Keratinocyte (primary cell): ENCODE measurements around the gene GPR137. TPM values are rescaled to one million over a fixed set of nuclear protein-coding genes. Genes with fewer than 3 reads are reported as not detected.
A peak's percentile ranks its signal among the peaks of the same experiment; 100 is the strongest.

Experiments used
- DNase-seq: peaks from one replicate; pipeline ENCODE4 v3.0.0-alpha.2; 2011; ENCODE audit warnings: low read depth, missing footprints, low spot score
- FAIRE-seq: peaks from 2 replicates; lab custom pipeline; 2011; peaks lifted over from hg19 to GRCh38; lab: Jason Lieb, UNC
- H2AFZ ChIP-seq: 2 replicates; pipeline ENCODE4 v1.6.0; 2012; ENCODE audit warnings: low read length, control low read depth, inconsistent platforms; ENCODE audit not compliant: control insufficient read depth
- H3K27ac ChIP-seq: 2 replicates; pipeline ENCODE4 v1.5.1; 2011; ENCODE audit warnings: low read length; ENCODE audit not compliant: control insufficient read depth, insufficient read depth
- H3K27me3 ChIP-seq: 3 replicates; pipeline ENCODE4 v1.6.0; 2011; ENCODE audit warnings: low read length; ENCODE audit not compliant: control insufficient read depth, insufficient read depth; ENCODE audit errors: extremely low read depth
- H3K36me3 ChIP-seq, 2 experiments: 2 replicates in 1 of 2; 3 replicates in 1 of 2; pipeline ENCODE4 v1.5.1; 2011; ENCODE audit warnings: low read length in 2 of 2, mild to moderate bottlenecking in 1 of 2; ENCODE audit not compliant: control insufficient read depth in 2 of 2, insufficient read depth in 2 of 2; ENCODE audit errors: extremely low read depth in 1 of 2
- H3K4me1 ChIP-seq: 3 replicates; pipeline ENCODE4 v1.5.1; 2011; ENCODE audit warnings: low read length; ENCODE audit not compliant: control insufficient read depth, insufficient read depth; ENCODE audit errors: extremely low read depth
- H3K4me2 ChIP-seq: 3 replicates; pipeline ENCODE4 v1.6.0; 2011; ENCODE audit warnings: low read depth, low read length; ENCODE audit not compliant: control insufficient read depth, insufficient read depth; ENCODE audit errors: extremely low read depth
- H3K4me3 ChIP-seq, 3 experiments: fragments of 200-600 bp in 1 of 3; sonication (generic) in 1 of 3; 2 replicates in 2 of 3; 3 replicates in 1 of 3; pipeline ENCODE4 v1.5.1; 2011 to 2016; ENCODE audit warnings: low read length in 3 of 3, mild to moderate bottlenecking in 3 of 3, control low read depth in 2 of 3, inconsistent platforms in 1 of 3, low read depth in 1 of 3, mixed read lengths in 1 of 3, mixed run types in 1 of 3, moderate library complexity in 1 of 3; ENCODE audit not compliant: control insufficient read depth in 2 of 3, insufficient read depth in 2 of 3; ENCODE audit errors: extremely low read depth in 1 of 3
- H3K79me2 ChIP-seq: 2 replicates; pipeline ENCODE4 v1.6.0; 2012; ENCODE audit warnings: low read length; ENCODE audit not compliant: control insufficient read depth, insufficient read depth
- H3K9ac ChIP-seq: 3 replicates; pipeline ENCODE4 v1.6.0; 2011; ENCODE audit warnings: low read length; ENCODE audit not compliant: control insufficient read depth, insufficient read depth; ENCODE audit errors: extremely low read depth
- H3K9me1 ChIP-seq: 3 replicates; pipeline ENCODE4 v1.6.0; 2011; ENCODE audit warnings: low read length; ENCODE audit not compliant: control insufficient read depth, insufficient read depth; ENCODE audit errors: extremely low read depth
- H3K9me3 ChIP-seq: 2 replicates; pipeline ENCODE4 v1.5.1; 2012; ENCODE audit warnings: low read depth, low read length; ENCODE audit not compliant: control insufficient read depth
- H4K20me1 ChIP-seq: 3 replicates; pipeline ENCODE4 v1.6.0; 2011; ENCODE audit warnings: low read length; ENCODE audit not compliant: control insufficient read depth, insufficient read depth; ENCODE audit errors: extremely low read depth
- EZH2 ChIP-seq: IDR thresholded peaks from one replicate; pipeline ENCODE4 v1.6.1; 2012; ENCODE audit warnings: inconsistent platforms, mild to moderate bottlenecking, low read length, moderate library complexity
- dilution Hi-C: fragments of 300-500 bp; cut with MboI; formaldehyde crosslinking; loops from one replicate; pipeline ENCODE4 v1.7.0; 2020; ENCODE audit warnings: low sequenced_read_pairs; ENCODE audit not compliant: extremely low pct_ligation_motif_present
- polyA plus RNA-seq, 5 experiments: library from polyadenylated mRNA; depleted of rRNA in 3 of 5; stranded (reverse) in 3 of 5; stranded (forward) in 1 of 5; unstranded in 1 of 5; fragments of >200 nt; gene quantifications; 1 replicate in 1 of 5; 2 replicates in 3 of 5; 3 replicates in 1 of 5; pipeline versions ENCODE4 v1.2.1 to v1.2.3, GENCODE V29; 2011 to 2012; ENCODE audit warnings: missing spikeins in 2 of 5, low read depth in 1 of 5, low replicate concordance in 1 of 5
- TF ChIP-seq, protein P1 (sequence below), 3 experiments: IDR thresholded peaks in 1 of 3; conservative IDR thresholded peaks in 1 of 3; optimal IDR thresholded peaks in 1 of 3; 2 replicates in 2 of 3; 3 replicates in 1 of 3; pipeline versions ENCODE3 to v1.5.1; 2011; ENCODE audit warnings: low read length in 3 of 3, mild to moderate bottlenecking in 3 of 3, moderate library complexity in 2 of 3, control low read depth in 1 of 3, inconsistent platforms in 1 of 3; ENCODE audit not compliant: insufficient read depth in 2 of 3; ENCODE audit errors: extremely low read depth in 1 of 3

GPR137 gene
- polyA plus RNA-seq, 1 donor (not counting 4 experiments of a cell fraction or from before 2014, with no cell fraction given): 6.6 TPM

GRCh38 chr11:64291262-64291751, 5.7 kb downstream of the GPR137 start, which contains the start of gene KCNK4:
TSS of gene KCNK4 (plus strand) at chr11:64291302. CDS start at chr11:64293019, 1,717 bp downstream.
- Histone ChIP-seq H3K9ac (no peak within 1 kb of the TSS), H3K79me2 (no peaks in the 10 kb centered on the region), H3K27me3 (peaks cover 34% of the 10 kb centered on the region), H3K36me3 (peaks cover 0 to 4% of the 10 kb centered on the region in 2 experiments), H3K4me2 (peak within 1 kb of the TSS; percentile 48), H3K4me1 (peaks cover 6% of the 10 kb centered on the region), H3K9me1 (no peaks in the 10 kb centered on the region), H4K20me1 (no peaks in the 10 kb centered on the region), H3K9me3 (no peaks in the 10 kb centered on the region), H2AFZ (no peak within 1 kb of the TSS), H3K27ac (no peak within 1 kb of the TSS), H3K4me3 (peak within 1 kb of the TSS; percentile 8 to 34 (median 25))
- no peak for DNase-seq
- peak; percentile 58 for TF ChIP-seq EZH2
- TF ChIP-seq, protein P1, sequence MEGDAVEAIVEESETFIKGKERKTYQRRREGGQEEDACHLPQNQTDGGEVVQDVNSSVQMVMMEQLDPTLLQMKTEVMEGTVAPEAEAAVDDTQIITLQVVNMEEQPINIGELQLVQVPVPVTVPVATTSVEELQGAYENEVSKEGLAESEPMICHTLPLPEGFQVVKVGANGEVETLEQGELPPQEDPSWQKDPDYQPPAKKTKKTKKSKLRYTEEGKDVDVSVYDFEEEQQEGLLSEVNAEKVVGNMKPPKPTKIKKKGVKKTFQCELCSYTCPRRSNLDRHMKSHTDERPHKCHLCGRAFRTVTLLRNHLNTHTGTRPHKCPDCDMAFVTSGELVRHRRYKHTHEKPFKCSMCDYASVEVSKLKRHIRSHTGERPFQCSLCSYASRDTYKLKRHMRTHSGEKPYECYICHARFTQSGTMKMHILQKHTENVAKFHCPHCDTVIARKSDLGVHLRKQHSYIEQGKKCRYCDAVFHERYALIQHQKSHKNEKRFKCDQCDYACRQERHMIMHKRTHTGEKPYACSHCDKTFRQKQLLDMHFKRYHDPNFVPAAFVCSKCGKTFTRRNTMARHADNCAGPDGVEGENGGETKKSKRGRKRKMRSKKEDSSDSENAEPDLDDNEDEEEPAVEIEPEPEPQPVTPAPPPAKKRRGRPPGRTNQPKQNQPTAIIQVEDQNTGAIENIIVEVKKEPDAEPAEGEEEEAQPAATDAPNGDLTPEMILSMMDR (optimal IDR thresholded peaks at IDR 0.05 in 1 of 3, IDR thresholded peaks at IDR 0.05 in 1 of 3, conservative IDR thresholded peaks at IDR 0.05 in 1 of 3; ENCODE audit: extremely low read depth in 1 of 3, insufficient read depth in 2 of 3, low read length in 3 of 3): no peak
- dilution Hi-C loops: no loop called here
- no peak for FAIRE-seq

GRCh38 chr11:64291752-64292459, 6.3 kb downstream of the GPR137 start:
- no peak overlapping the region for H3K27ac ChIP-seq
- H3K4me3 ChIP-seq: peak overlapping the region; percentile 8 to 34 (median 25)

More at GRCh38 chr11:64291752-64292459, 6.3 kb downstream of the GPR137 start:
- Histone ChIP-seq H3K79me2 (no peaks in the 10 kb centered on the region), H3K27me3 (peaks cover 39% of the 10 kb centered on the region), H3K9ac (no peak overlapping the region), H3K9me1 (no peaks in the 10 kb centered on the region), H2AFZ (no peak overlapping the region), H3K4me2 (peak overlapping the region; percentile 48), H4K20me1 (no peaks in the 10 kb centered on the region), H3K36me3 (peaks cover 0 to 4% of the 10 kb centered on the region in 2 experiments), H3K9me3 (no peaks in the 10 kb centered on the region), H3K4me1 (peaks cover 6% of the 10 kb centered on the region)
- peak; percentile 73 for TF ChIP-seq EZH2
- TF ChIP-seq, protein P1 (optimal IDR thresholded peaks at IDR 0.05 in 1 of 3, IDR thresholded peaks at IDR 0.05 in 1 of 3, conservative IDR thresholded peaks at IDR 0.05 in 1 of 3; ENCODE audit: extremely low read depth in 1 of 3, insufficient read depth in 2 of 3, low read length in 3 of 3): no peak
- dilution Hi-C loops: no loop called here
- no peak for FAIRE-seq
- no peak for DNase-seq
